KMS-11 (cell line): ENCODE measurements around the gene NDUFS3.

Experiments
- H2AFZ ChIP-seq: fragments of 200-600 bp; sonication (generic); 2 replicates; pipeline ENCODE4 v1.6.1; 2016; ENCODE audit warnings: antibody characterized with exemption, mixed run types, low read depth
- H3K27ac ChIP-seq: fragments of 200-600 bp; sonication (generic); 2 replicates; pipeline ENCODE4 v1.6.1; 2016; ENCODE audit warnings: mild to moderate bottlenecking, mixed run types
- H3K27me3 ChIP-seq: fragments of 200-600 bp; sonication (generic); 2 replicates; pipeline ENCODE4 v1.6.1; 2017; ENCODE audit warnings: mild to moderate bottlenecking, low read depth, mixed run types, moderate library complexity; ENCODE audit not compliant: insufficient read depth
- H3K36me3 ChIP-seq: fragments of 200-600 bp; sonication (generic); 2 replicates; pipeline ENCODE4 v1.6.1; 2017; ENCODE audit warnings: mild to moderate bottlenecking, mixed run types; ENCODE audit not compliant: insufficient read depth
- H3K4me1 ChIP-seq: fragments of 200-600 bp; sonication (generic); 2 replicates; pipeline ENCODE4 v1.6.1; 2016; ENCODE audit warnings: mild to moderate bottlenecking, low read depth, mixed run types; ENCODE audit not compliant: poor library complexity, severe bottlenecking
- H3K4me2 ChIP-seq: fragments of 200-600 bp; sonication (generic); 2 replicates; pipeline ENCODE4 v1.7.0; 2016; ENCODE audit warnings: mild to moderate bottlenecking, mixed run types
- H3K4me3 ChIP-seq: fragments of 200-600 bp; sonication (generic); IDR thresholded peaks from 2 replicates; pipeline ENCODE4 v1.6.1; 2017; ENCODE audit warnings: low read depth, low read length, mixed read lengths; ENCODE audit not compliant: insufficient read depth
- H3K79me2 ChIP-seq: fragments of 200-600 bp; sonication (generic); 2 replicates; pipeline ENCODE4 v1.6.1; 2016; ENCODE audit warnings: low read depth, mixed run types; ENCODE audit not compliant: insufficient read depth
- H3K9ac ChIP-seq: fragments of 200-600 bp; sonication (generic); 2 replicates; pipeline ENCODE4 v1.6.1; 2016; ENCODE audit warnings: mild to moderate bottlenecking, mixed run types
- H4K20me1 ChIP-seq: fragments of 200-600 bp; sonication (generic); 2 replicates; pipeline ENCODE4 v1.6.1; 2016; ENCODE audit warnings: mild to moderate bottlenecking, mixed run types; ENCODE audit not compliant: insufficient read depth
- CTCF ChIP-seq: fragments of 200-600 bp; sonication (generic); conservative IDR thresholded peaks from 2 replicates; pipeline ENCODE4 v1.6.1; 2017; ENCODE audit warnings: low read depth, mild to moderate bottlenecking, antibody characterized with exemption, low read length, moderate library complexity, mixed read lengths

NDUFS3 gene

DNA sequence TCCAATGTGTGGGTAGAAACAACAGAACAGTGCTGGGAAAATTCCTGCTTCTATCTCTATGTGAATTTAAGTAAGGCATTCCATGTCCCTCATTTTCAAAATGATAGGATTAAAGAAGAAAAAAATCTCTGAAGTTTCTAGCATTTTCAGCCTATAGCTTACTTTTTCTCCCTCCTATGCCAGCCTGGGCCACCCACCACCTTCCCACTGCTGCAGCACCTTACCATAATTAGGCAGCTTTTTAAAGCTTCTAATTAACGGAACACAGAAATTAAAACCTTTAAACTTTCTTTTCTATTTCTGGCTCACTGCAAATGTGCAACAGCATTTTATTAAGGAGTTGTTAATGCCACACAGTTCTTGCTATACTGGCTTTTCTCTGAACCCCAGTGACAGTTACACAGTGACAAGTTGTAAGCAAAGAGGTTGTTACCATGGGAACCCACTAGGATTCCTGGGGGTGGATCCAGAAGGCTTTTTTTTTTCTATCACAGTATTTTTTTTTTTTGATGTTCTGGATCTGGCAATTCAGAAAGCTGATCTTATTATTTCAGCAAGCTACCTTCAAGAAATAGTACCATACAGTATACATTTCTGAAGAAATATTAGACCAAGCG lies 46.2 kb upstream of the NDUFS3 start:
- peaks cover 100% of the 10 kb centered on the region for H3K79me2 ChIP-seq
- H3K9ac ChIP-seq, result no peak overlapping the region
- H3K27me3 ChIP-seq, result no peaks in the 10 kb centered on the region
- H3K4me3 ChIP-seq, result no peak overlapping the region
- H3K4me2 ChIP-seq, result no peak overlapping the region
- peaks cover 24% of the 10 kb centered on the region for H4K20me1 ChIP-seq
- H3K27ac ChIP-seq, result no peak overlapping the region
- 0 out of 2 replicates have a peak, but pooled peaks cover 6% of the 10 kb centered on the region for H3K36me3 ChIP-seq
- H3K4me1 ChIP-seq, result peaks cover 73% of the 10 kb centered on the region
- no peak overlapping the region for H2AFZ ChIP-seq
- TF ChIP-seq CTCF, result no peak

DNA sequence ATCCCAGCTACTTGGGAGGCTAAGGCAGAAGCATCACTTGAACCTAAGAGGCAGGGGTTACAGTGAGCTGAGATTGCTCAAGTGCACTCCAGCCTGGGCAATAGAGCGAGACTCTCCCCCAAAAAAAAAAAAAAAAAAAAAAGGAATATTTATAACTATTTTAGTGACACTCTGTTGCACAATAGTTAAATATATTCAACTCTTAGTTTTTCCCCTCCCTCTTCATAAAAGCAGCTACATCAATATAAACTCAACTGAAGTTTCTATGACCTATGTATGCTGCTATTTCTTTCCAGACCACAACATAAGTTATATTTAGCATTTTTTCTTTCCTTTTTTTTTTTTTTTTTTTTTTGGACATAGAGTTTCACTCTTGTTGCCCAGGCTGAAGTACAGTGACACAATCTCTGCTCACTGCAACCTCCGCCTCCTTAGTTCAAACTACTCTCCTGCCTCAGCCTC lies 45.2 kb upstream of the NDUFS3 start:
- Histone ChIP-seq H3K9ac (no peak overlapping the region), H3K4me1 (peaks cover 63% of the 10 kb centered on the region), H3K79me2 (peaks cover 100% of the 10 kb centered on the region), H3K36me3 (0 out of 2 replicates have a peak, but pooled peaks cover 6% of the 10 kb centered on the region), H4K20me1 (peaks cover 32% of the 10 kb centered on the region), H3K4me2 (no peak overlapping the region), H3K4me3 (no peak overlapping the region), H2AFZ (no peak overlapping the region), H3K27me3 (no peaks in the 10 kb centered on the region), H3K27ac (no peak overlapping the region)
- no peak for TF ChIP-seq CTCF

DNA sequence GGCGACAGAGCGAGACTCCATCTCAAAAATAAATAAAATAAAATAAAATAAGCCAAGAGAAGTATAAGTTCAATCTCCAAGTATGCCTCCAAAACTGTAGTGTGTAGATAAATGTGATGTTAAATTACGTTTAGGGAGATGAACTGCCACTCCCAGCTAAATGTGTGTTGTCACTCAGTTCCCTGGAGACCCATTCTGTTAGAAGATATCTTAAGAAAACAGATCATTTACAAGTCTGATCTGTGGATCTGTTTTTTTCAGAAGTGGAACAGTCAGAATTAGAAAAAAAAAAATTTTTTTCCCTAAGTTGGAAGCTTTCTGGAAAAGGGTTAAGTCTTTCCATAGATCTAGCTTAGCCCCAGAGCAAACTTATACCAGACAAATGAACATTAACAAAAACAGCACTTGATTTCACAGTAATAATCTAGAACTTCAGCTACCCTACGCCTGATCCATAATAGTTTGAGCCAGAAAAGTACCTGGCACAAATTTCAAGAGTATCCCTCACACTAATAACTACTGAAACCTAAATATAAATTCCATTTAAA lies 44.1 kb upstream of the NDUFS3 start:
- Histone ChIP-seq H4K20me1 (peaks cover 40% of the 10 kb centered on the region), H3K4me2 (no peak overlapping the region), H3K27ac (no peak overlapping the region), H3K4me1 (peaks cover 57% of the 10 kb centered on the region), H3K36me3 (0 out of 2 replicates have a peak, but pooled peaks cover 6% of the 10 kb centered on the region), H3K9ac (no peak overlapping the region), H2AFZ (no peak overlapping the region), H3K79me2 (peaks cover 100% of the 10 kb centered on the region), H3K27me3 (no peaks in the 10 kb centered on the region), H3K4me3 (no peak overlapping the region)
- no peak for TF ChIP-seq CTCF

- H2AFZ ChIP-seq, result no peak overlapping the region
- H3K27me3 ChIP-seq, result no peaks in the 10 kb centered on the region
- no peak overlapping the region for H3K4me2 ChIP-seq
- H3K36me3 ChIP-seq, result 0 out of 2 replicates have a peak, but pooled peaks cover 3% of the 10 kb centered on the region
- H3K4me1 ChIP-seq, result peaks cover 50% of the 10 kb centered on the region
- H3K79me2 ChIP-seq, result peaks cover 100% of the 10 kb centered on the region
- TF ChIP-seq CTCF, result no peak
- no peak overlapping the region for H3K4me3 ChIP-seq
- H3K27ac ChIP-seq, result no peak overlapping the region
- no peak overlapping the region for H3K9ac ChIP-seq
- peaks cover 47% of the 10 kb centered on the region for H4K20me1 ChIP-seq
Measured at GRCh38 chr11:47536915-47537314, 42.0 kb upstream of the NDUFS3 start.
